H1 (cell line): Measurements from ENCODE around the gene GSDME. TPM values are rescaled to one million over a fixed set of nuclear protein-coding genes. Genes with fewer than 3 reads are reported as not detected.

Experiments used
- CTCF ChIA-PET: fragments of 300-600 bp; sonication (Branson Sonifier 250); formaldehyde crosslinking; loops from one replicate; lab custom pipeline; 2021; ENCODE audit not compliant: partially characterized antibody; lab: Charles Lee
- POLR2A ChIA-PET: fragments of 300-600 bp; sonication (Branson Sonifier 250); formaldehyde crosslinking; loops from one replicate; lab custom pipeline; 2021; ENCODE audit warnings: inconsistent platforms; ENCODE audit not compliant: partially characterized antibody; lab: Charles Lee
- DNase-seq, 2 experiments: peaks; one replicate each; pipeline versions ENCODE4 v3.0.0 to v3.0.0-alpha.2; 2010 to 2022; ENCODE audit warnings: low spot score in 2 of 2, low read depth in 1 of 2, mixed read lengths in 1 of 2
- FAIRE-seq: peaks from 2 replicates; lab custom pipeline; 2011; peaks lifted over from hg19 to GRCh38; lab: Jason Lieb, UNC
- H2AFZ ChIP-seq: 2 replicates; pipeline ENCODE4 v1.8.1; 2012; ENCODE audit warnings: low read length, inconsistent platforms
- H2AK5ac ChIP-seq: 2 replicates; pipeline ENCODE4 v1.6.1; 2013; ENCODE audit warnings: low read depth, low read length
- H2BK120ac ChIP-seq: replicated peaks from 2 replicates; pipeline ENCODE3; 2013; ENCODE audit warnings: low read depth, low read length, inconsistent platforms
- H2BK12ac ChIP-seq: 2 replicates; pipeline ENCODE4 v1.6.1; 2013; ENCODE audit warnings: low read depth, low read length
- H2BK15ac ChIP-seq: 2 replicates; pipeline ENCODE4 v1.6.1; 2013; ENCODE audit warnings: low read length
- H2BK20ac ChIP-seq: 2 replicates; pipeline ENCODE4 v1.6.1; 2013; ENCODE audit warnings: low read length
- H2BK5ac ChIP-seq: 2 replicates; pipeline ENCODE4 v1.6.1; 2013; ENCODE audit warnings: low read depth, low read length
- H3K14ac ChIP-seq: 2 replicates; pipeline ENCODE4 v1.6.1; 2013; ENCODE audit warnings: inconsistent platforms; ENCODE audit not compliant: insufficient read length
- H3K18ac ChIP-seq: 2 replicates; pipeline ENCODE4 v1.6.1; 2013; ENCODE audit warnings: low read length; ENCODE audit errors: extremely low read depth
- H3K23ac ChIP-seq: 2 replicates; pipeline ENCODE4 v1.6.1; 2013; ENCODE audit warnings: inconsistent platforms; ENCODE audit not compliant: insufficient read length
- H3K23me2 ChIP-seq: 2 replicates; pipeline ENCODE4 v1.6.1; 2013; ENCODE audit warnings: low read depth, low read length
- H3K27ac ChIP-seq: 2 replicates; pipeline ENCODE4 v1.6.1; 2011; ENCODE audit warnings: low read depth, low read length, inconsistent platforms
- H3K27me3 ChIP-seq, 4 experiments: replicated peaks in 1 of 4; 1 replicate in 1 of 4; 2 replicates in 3 of 4; pipeline versions ENCODE4 v1.6.1 to v1.8.1; 2011 to 2013; ENCODE audit warnings: low read length in 3 of 4, mild to moderate bottlenecking in 3 of 4, inconsistent platforms in 2 of 4, mixed read lengths in 2 of 4, moderate library complexity in 1 of 4; ENCODE audit not compliant: control insufficient read depth in 3 of 4, insufficient read depth in 3 of 4; ENCODE audit errors: extremely low read depth in 1 of 4
- H3K36me3 ChIP-seq, 4 experiments: 2 replicates each; pipeline versions ENCODE4 v1.6.1 to v1.8.1; 2011 to 2013; ENCODE audit warnings: mild to moderate bottlenecking in 4 of 4, low read length in 3 of 4, moderate library complexity in 2 of 4, control low read depth in 1 of 4, inconsistent platforms in 1 of 4; ENCODE audit not compliant: insufficient read depth in 4 of 4, control insufficient read depth in 2 of 4
- H3K4ac ChIP-seq: replicated peaks from 2 replicates; pipeline ENCODE3; 2013; ENCODE audit warnings: low read length, low read depth, mixed read lengths, inconsistent platforms; ENCODE audit not compliant: insufficient read length
- H3K4me1 ChIP-seq, 4 experiments: replicated peaks in 1 of 4; 1 replicate in 1 of 4; 2 replicates in 3 of 4; pipeline versions ENCODE4 v1.6.1 to v1.8.1; 2011 to 2013; ENCODE audit warnings: low read length in 3 of 4, inconsistent platforms in 2 of 4, mixed read lengths in 1 of 4; ENCODE audit not compliant: insufficient read depth in 4 of 4, control insufficient read depth in 3 of 4
- H3K4me2 ChIP-seq, 2 experiments: 2 replicates each; pipeline versions ENCODE4 v1.6.1 to v1.8.1; 2011 to 2013; ENCODE audit warnings: low read depth in 2 of 2, low read length in 2 of 2, control low read depth in 1 of 2, inconsistent platforms in 1 of 2, mild to moderate bottlenecking in 1 of 2; ENCODE audit not compliant: insufficient read depth in 1 of 2
- H3K4me3 ChIP-seq, 4 experiments: fragments of 200-600, 300-600 bp in 1 of 4; sonication (generic), shearing (Covaris generic), sonication (Bioruptor Twin) in 1 of 4; 2 replicates each; pipeline versions ENCODE4 v1.5.1 to v1.8.1; 2011 to 2016; ENCODE audit warnings: low read length in 4 of 4, low read depth in 3 of 4, control low read depth in 2 of 4, inconsistent platforms in 2 of 4, mild to moderate bottlenecking in 2 of 4, mixed read lengths in 1 of 4, moderate library complexity in 1 of 4; ENCODE audit not compliant: insufficient read depth in 2 of 4; ENCODE audit errors: extremely low read depth in 1 of 4
- H3K56ac ChIP-seq: replicated peaks from 2 replicates; pipeline ENCODE3; 2013; ENCODE audit warnings: low read depth, mild to moderate bottlenecking, mixed read lengths, low read length, inconsistent platforms; ENCODE audit not compliant: insufficient read length
- H3K79me1 ChIP-seq: 2 replicates; pipeline ENCODE4 v1.6.1; 2013; ENCODE audit warnings: low read depth, low read length, control low read depth
- H3K79me2 ChIP-seq, 2 experiments: 2 replicates each; pipeline versions ENCODE4 v1.6.1 to v1.8.1; 2012 to 2013; ENCODE audit warnings: low read length in 2 of 2, mild to moderate bottlenecking in 2 of 2, inconsistent platforms in 1 of 2; ENCODE audit not compliant: insufficient read depth in 2 of 2, control insufficient read depth in 1 of 2
- H3K9ac ChIP-seq, 4 experiments: replicated peaks in 1 of 4; 1 replicate in 1 of 4; 2 replicates in 3 of 4; pipeline versions ENCODE4 v1.6.1 to v1.8.1; 2011 to 2013; ENCODE audit warnings: low read depth in 3 of 4, low read length in 3 of 4, control low read depth in 2 of 4, mild to moderate bottlenecking in 2 of 4, moderate library complexity in 2 of 4, inconsistent platforms in 1 of 4; ENCODE audit errors: extremely low read depth in 1 of 4
- H3K9me3 ChIP-seq, 2 experiments: 2 replicates each; pipeline versions ENCODE4 v1.6.1 to v1.8.1; 2012 to 2013; ENCODE audit warnings: mild to moderate bottlenecking in 2 of 2, moderate library complexity in 2 of 2, control low read depth in 1 of 2, inconsistent platforms in 1 of 2, low read depth in 1 of 2, low read length in 1 of 2, mixed read lengths in 1 of 2; ENCODE audit not compliant: insufficient read depth in 2 of 2
- H4K20me1 ChIP-seq, 2 experiments: replicated peaks in 1 of 2; 2 replicates each; pipeline versions ENCODE3 to v1.8.1; 2011 to 2013; ENCODE audit warnings: inconsistent platforms in 2 of 2, low read length in 2 of 2, mild to moderate bottlenecking in 1 of 2; ENCODE audit not compliant: insufficient read depth in 2 of 2, control insufficient read depth in 1 of 2
- H4K5ac ChIP-seq: 2 replicates; pipeline ENCODE4 v1.6.1; 2013; ENCODE audit warnings: low read length, low read depth, mixed read lengths, inconsistent platforms; ENCODE audit not compliant: insufficient read length
- H4K8ac ChIP-seq: 2 replicates; pipeline ENCODE4 v1.8.0; 2013; ENCODE audit warnings: mild to moderate bottlenecking, moderate library complexity, low read length, inconsistent platforms; ENCODE audit not compliant: insufficient read depth; ENCODE audit errors: extremely low read depth
- H4K91ac ChIP-seq: replicated peaks from 2 replicates; pipeline ENCODE3; 2013; ENCODE audit warnings: low read length, mixed read lengths, inconsistent platforms; ENCODE audit not compliant: insufficient read length
- ASH2L ChIP-seq: fragments of 200-600, 300-600 bp; sonication (generic); IDR thresholded peaks from one replicate; pipeline ENCODE4 v1.7.1; 2017; ENCODE audit warnings: low read length
- EZH2 ChIP-seq: fragments of 200-600 bp; sonication (generic); IDR thresholded peaks from 2 replicates; pipeline ENCODE4 v1.7.1; 2012; ENCODE audit warnings: low read depth, mild to moderate bottlenecking, moderate library complexity, low read length, inconsistent platforms; ENCODE audit not compliant: severe bottlenecking
- POLR2AphosphoS5 ChIP-seq: IDR thresholded peaks from 2 replicates; pipeline ENCODE4 v1.6.1; 2011; ENCODE audit warnings: low read depth, low read length
- RFX5 ChIP-seq: IDR thresholded peaks from 2 replicates; pipeline ENCODE4 v1.6.1; 2011; ENCODE audit warnings: low read depth, low read length, improper control_type of control experiment, borderline replicate concordance
- SAP30 ChIP-seq: fragments of 300-600 bp; sonication (generic); IDR thresholded peaks from 2 replicates; pipeline ENCODE4 v1.7.1; 2012; ENCODE audit warnings: low read length, moderate library complexity, mild to moderate bottlenecking, inconsistent platforms; ENCODE audit not compliant: insufficient read depth, insufficient replicate concordance
- ZNF274 ChIP-seq: IDR thresholded peaks from 2 replicates; pipeline ENCODE4 v1.7.0; 2012; ENCODE audit warnings: low read length, borderline replicate concordance; ENCODE audit errors: extremely low read depth
- WGBS, 2 experiments: shearing (Covaris generic) in 1 of 2; methylation state at CpG; one replicate each; pipeline versions ENCODE4 v1.1.6 to v1.1.7; 2013 to 2015; ENCODE audit warnings: low lambda C conversion rate in 2 of 2, mixed read lengths in 2 of 2, inconsistent platforms in 1 of 2, low coverage in 1 of 2, missing lambda C conversion rate in 1 of 2; ENCODE audit not compliant: insufficient replicate concordance in 2 of 2, insufficient coverage in 1 of 2, insufficient read length in 1 of 2; ENCODE audit errors: extremely low coverage in 1 of 2, missing lambda C conversion rate in 1 of 2; 5-methylcytosine and 5-hydroxymethylcytosine counted together
- polyA plus RNA-seq, 7 experiments: library from polyadenylated mRNA; depleted of rRNA in 3 of 7; stranded (reverse) in 5 of 7; unstranded in 2 of 7; fragments of >200 nt in 5 of 7; fragments of 200-250 nt in 2 of 7; gene quantifications; 1 replicate in 5 of 7; 2 replicates in 1 of 7; 4 replicates in 1 of 7; pipeline versions ENCODE4 v1.2.1 to v1.2.3, GENCODE V29; 2011 to 2013; ENCODE audit warnings: missing spikeins in 2 of 7, mixed read lengths in 2 of 7
- total RNA-seq: library from RNA; stranded (reverse); fragmentation: NEBNext Ultra II Directional; extraction: Animal tissue kit (Norgen Biotek cat#: 25700); gene quantifications from 2 replicates; pipeline ENCODE4 v1.2.1, GENCODE V29; 2021
- TF ChIP-seq, protein P1 (sequence below): IDR thresholded peaks from 2 replicates; pipeline ENCODE4 v1.6.1; 2012; ENCODE audit warnings: inconsistent platforms

Gene GSDME
- total and polyA plus RNA-seq, 2 of the 8 experiments (the other 6 are each of a cell fraction or from before 2014, with no cell fraction given), result 5.4 to 7.6 TPM

DNA sequence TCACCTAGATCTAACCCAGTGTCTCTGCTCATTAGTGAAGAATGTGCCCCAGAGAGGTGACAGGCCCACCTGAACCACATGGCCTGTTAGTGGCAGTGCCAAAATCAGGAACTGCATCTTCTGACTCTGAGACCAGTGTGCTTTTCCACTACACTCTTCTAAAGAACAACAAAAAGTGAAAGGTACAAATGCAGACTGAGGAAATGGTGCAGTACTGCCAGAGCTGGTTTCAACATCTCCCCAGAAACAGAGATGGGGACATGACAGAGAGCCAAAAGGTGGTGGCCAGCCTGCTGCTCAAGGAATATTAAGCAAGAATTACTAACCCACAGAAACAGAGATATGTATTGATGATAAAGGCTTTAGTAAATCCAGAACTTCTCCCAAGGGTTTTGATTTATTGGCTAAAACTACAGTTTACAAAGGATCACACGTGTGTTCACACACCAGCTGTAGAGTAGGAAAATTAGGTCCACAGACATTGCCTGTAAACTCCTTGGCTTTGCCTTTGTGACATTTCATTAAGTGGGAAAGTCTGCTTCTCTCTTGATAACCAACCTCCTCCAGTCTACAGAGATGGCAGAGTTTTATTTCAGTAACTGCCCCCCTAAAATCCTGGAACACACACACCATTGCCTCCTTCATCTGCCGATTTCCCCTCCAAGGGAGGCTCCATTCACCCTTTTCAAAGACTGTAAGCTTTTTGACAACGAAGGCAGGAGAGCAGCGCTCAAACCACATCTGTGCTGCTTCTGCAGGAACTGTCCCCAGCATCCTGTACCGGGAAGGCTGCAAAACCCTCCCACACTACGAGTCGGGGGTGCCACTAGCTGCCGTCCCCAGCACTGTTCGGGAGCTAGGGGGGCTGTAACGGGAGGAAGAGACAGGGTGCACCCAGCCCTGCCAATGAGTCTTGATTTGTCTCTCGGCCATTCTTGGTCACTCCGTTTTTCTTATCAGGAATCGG, 29.8 kb downstream of the GSDME start:
- H3K23ac ChIP-seq, result no peak overlapping the region
- no peak overlapping the region for H3K56ac ChIP-seq
- WGBS, 2 experiments, result 83% methylated on average over 13 of the region's 13 CpGs; no CpG with 5 or more reads in 1 of the 2 experiments
- FAIRE-seq (no peak), DNase-seq (no peak)
- H4K8ac ChIP-seq, result no peak overlapping the region
- CTCF ChIA-PET, result interaction anchor here (0.6 to 1.4 kb wide), 3 partner anchors 10 to 682 kb away, joined by 3 read pairs; no protein-coding TSS in a partner anchor
- H3K4ac ChIP-seq, result no peak overlapping the region
- H4K5ac ChIP-seq, result no peak overlapping the region
- no peaks in the 10 kb centered on the region for H3K79me2 ChIP-seq
- no peaks in the 10 kb centered on the region for H3K23me2 ChIP-seq
- no peak overlapping the region for H3K4me3 ChIP-seq
- H3K14ac ChIP-seq, result no peak overlapping the region
- POLR2A ChIA-PET, result interaction anchor here (0.7 kb wide), 1 partner anchor 410 kb away, joined by 4 read pairs; no protein-coding TSS in a partner anchor
- peak overlapping the region; percentile 29; the same call in 1 of the 2 replicates for H2AK5ac ChIP-seq
- peak overlapping the region; percentile 98; the same call in 1 of the 2 replicates for H2BK20ac ChIP-seq
- H3K27ac ChIP-seq, result no peak overlapping the region; the same call in 1 of the 2 replicates
- no peak overlapping the region for H3K9ac ChIP-seq
- no peaks in the 10 kb centered on the region; a peak in 1 of 8 replicates for H3K36me3 ChIP-seq
- peak overlapping the region; percentile 65; the same call in 1 of the 2 replicates for H2BK12ac ChIP-seq
- H3K27me3 ChIP-seq, result no peaks in the 10 kb centered on the region; a peak in 1 of 7 replicates
- H2AFZ ChIP-seq, result no peak overlapping the region
- peak overlapping the region; percentile 49; the same call in 1 of the 2 replicates for H2BK5ac ChIP-seq
- TF ChIP-seq ZNF274 (no peak), EZH2 (no peak), RFX5 (no peak), POLR2AphosphoS5 (no peak), SAP30 (no peak), ASH2L (no peak)
- TF ChIP-seq, protein P1, sequence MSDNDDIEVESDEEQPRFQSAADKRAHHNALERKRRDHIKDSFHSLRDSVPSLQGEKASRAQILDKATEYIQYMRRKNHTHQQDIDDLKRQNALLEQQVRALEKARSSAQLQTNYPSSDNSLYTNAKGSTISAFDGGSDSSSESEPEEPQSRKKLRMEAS, result no peak
- H2BK120ac ChIP-seq, result no peak overlapping the region
- H3K4me2 ChIP-seq, result no peak overlapping the region
- no peaks in the 10 kb centered on the region for H4K20me1 ChIP-seq
- H3K79me1 ChIP-seq, result no peaks in the 10 kb centered on the region
- H3K9me3 ChIP-seq, result no peaks in the 10 kb centered on the region
- H2BK15ac ChIP-seq, result peak overlapping the region; percentile 37; the same call in 1 of the 2 replicates
- no peak overlapping the region for H4K91ac ChIP-seq
- peak overlapping the region; percentile 63 for H3K18ac ChIP-seq
- peaks cover 7 to 21% (median 13%) of the 10 kb centered on the region in 4 experiments for H3K4me1 ChIP-seq
